GM06990 (cell line): ENCODE results near the gene INPP5K.
A peak's percentile ranks its signal among the peaks of the same experiment; 100 is the strongest.
"Not testable (repeated sequence)": the region's sequence is repeated elsewhere in the genome, so short reads cannot be mapped to it uniquely, and the experiment has no call there.

Source experiments
- DNase-seq: peaks from one replicate; pipeline ENCODE4 v3.0.0-alpha.2; 2011; ENCODE audit not compliant: insufficient read length; ENCODE audit errors: extremely low read depth
- H3K27me3 ChIP-seq: replicated peaks from 2 replicates; pipeline ENCODE4 v1.6.0; 2011; ENCODE audit warnings: low read length; ENCODE audit not compliant: control insufficient read depth, insufficient read depth
- H3K36me3 ChIP-seq: 2 replicates; pipeline ENCODE4 v1.5.1; 2011; ENCODE audit warnings: low read length; ENCODE audit not compliant: control insufficient read depth, insufficient read depth
- H3K4me3 ChIP-seq: replicated peaks from 2 replicates; pipeline ENCODE4 v1.5.1; 2011; ENCODE audit warnings: low read depth, mild to moderate bottlenecking, control low read depth, low read length
- TF ChIP-seq, protein P1 (sequence below): IDR thresholded peaks from 2 replicates; pipeline ENCODE4 v1.5.1; 2011; ENCODE audit warnings: low read length, control low read depth, mild to moderate bottlenecking, inconsistent platforms; ENCODE audit not compliant: insufficient read depth, poor library complexity, severe bottlenecking

Gene INPP5K

GRCh38 chr17:1455291-1455796 lies 61.1 kb downstream of the INPP5K start:
- Histone ChIP-seq H3K4me3 (peak overlapping the region; percentile 93), H3K36me3 (no peaks in the 10 kb centered on the region; the same call in none of the 2 replicates), H3K27me3 (no peaks in the 10 kb centered on the region)
- TF ChIP-seq, protein P1, sequence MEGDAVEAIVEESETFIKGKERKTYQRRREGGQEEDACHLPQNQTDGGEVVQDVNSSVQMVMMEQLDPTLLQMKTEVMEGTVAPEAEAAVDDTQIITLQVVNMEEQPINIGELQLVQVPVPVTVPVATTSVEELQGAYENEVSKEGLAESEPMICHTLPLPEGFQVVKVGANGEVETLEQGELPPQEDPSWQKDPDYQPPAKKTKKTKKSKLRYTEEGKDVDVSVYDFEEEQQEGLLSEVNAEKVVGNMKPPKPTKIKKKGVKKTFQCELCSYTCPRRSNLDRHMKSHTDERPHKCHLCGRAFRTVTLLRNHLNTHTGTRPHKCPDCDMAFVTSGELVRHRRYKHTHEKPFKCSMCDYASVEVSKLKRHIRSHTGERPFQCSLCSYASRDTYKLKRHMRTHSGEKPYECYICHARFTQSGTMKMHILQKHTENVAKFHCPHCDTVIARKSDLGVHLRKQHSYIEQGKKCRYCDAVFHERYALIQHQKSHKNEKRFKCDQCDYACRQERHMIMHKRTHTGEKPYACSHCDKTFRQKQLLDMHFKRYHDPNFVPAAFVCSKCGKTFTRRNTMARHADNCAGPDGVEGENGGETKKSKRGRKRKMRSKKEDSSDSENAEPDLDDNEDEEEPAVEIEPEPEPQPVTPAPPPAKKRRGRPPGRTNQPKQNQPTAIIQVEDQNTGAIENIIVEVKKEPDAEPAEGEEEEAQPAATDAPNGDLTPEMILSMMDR, result peak; percentile 68
- DNase-seq, result peak; percentile 63

DNA sequence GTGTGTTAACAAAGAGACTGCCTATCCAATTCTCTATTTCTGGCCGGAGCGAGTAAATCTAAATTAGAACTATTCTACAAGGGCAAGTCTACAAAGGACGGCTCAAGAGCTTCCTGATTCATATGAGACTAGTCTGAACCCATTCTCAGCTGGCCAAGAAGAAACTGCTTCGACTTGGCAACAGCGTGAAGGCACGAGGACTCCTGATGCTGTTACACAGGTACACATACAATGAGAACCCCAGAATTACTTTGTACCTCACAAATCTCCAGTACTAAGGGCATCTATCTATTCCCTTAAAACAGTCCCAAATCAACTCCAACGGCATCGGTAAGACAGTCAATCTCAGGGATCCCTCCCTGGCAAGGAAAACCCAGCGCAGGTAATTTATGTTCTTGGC lies 61.9 kb downstream of the INPP5K start:
- H3K4me3 ChIP-seq, result peak overlapping the region; percentile 93

DNA sequence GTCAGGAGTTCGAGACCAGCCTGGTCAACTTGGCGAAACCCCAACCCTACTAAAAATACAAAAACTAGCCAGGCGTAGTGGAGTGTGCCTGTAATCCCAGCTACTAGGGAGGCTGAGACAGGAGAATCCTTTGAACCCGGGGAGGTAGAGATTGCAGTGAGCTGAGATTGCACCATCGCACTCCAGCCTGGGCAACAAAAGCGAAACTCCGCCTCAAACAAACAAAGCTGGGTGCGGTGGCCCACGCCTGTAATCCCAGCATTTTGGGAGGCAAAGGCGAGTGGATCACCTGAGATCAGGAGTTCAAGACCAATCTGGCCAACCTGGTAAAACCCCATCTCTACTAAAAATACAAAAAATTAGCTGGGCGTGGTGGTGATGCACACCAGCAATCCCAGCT lies 62.7 kb downstream of the INPP5K start:
- H3K36me3 ChIP-seq, result not testable (repeated sequence)

More for the DNA sequence above, 61.9 kb downstream of the INPP5K start:
- no peak for DNase-seq
- TF ChIP-seq, protein P1, result no peak
- H3K36me3 ChIP-seq, result no peaks in the 10 kb centered on the region; the same call in none of the 2 replicates
- H3K27me3 ChIP-seq, result no peaks in the 10 kb centered on the region

GRCh38 chr17:1452836-1453235 lies 63.6 kb downstream of the INPP5K start:
- TF ChIP-seq, protein P1, result no peak
- H3K27me3 ChIP-seq, result no peaks in the 10 kb centered on the region
- no peak overlapping the region for H3K4me3 ChIP-seq
- H3K36me3 ChIP-seq, result peaks cover 2% of the 10 kb centered on the region
- no peak for DNase-seq

More for the DNA sequence above, 62.7 kb downstream of the INPP5K start:
- not testable (repeated sequence) for H3K4me3 ChIP-seq, H3K27me3 ChIP-seq, DNase-seq

- DNase-seq, H3K4me3 ChIP-seq, H3K27me3 ChIP-seq, H3K36me3 ChIP-seq: not testable (repeated sequence)
These were observed 66.2 kb downstream of the INPP5K start for GRCh38 chr17:1450261-1450660.

DNA sequence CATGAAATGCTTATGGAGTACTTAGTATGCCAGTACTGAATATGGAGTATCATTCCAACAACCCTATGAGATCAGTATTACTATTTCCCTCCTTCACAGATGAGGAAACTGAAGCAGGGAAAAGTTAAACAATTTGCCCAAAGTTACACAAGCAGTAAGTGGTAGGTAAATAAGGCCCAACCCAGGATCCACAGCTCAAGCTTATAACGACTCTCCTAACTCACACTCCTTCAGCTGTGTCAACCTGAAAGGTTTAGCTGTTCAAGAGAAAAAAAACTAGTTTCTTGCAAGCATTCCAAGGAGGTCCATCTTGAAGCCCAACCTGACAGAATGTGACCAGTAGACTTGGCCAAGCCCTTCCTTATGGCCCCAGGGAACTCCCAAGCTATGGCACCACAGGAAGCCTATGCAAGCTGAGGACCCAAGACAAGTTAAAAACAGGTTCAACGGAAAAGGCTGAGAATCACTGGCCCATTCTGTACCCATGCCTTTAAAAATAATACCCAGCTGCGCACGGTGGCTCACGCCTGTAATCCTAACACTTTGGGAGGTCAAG lies 66.9 kb downstream of the INPP5K start:
- TF ChIP-seq, protein P1, result no peak
- no peak overlapping the region for H3K4me3 ChIP-seq
- H3K36me3 ChIP-seq, result peaks cover 8% of the 10 kb centered on the region
- no peak for DNase-seq
- no peaks in the 10 kb centered on the region for H3K27me3 ChIP-seq

GRCh38 chr17:1447052-1447451 lies 69.4 kb downstream of the INPP5K start:
- H3K36me3 ChIP-seq, result peaks cover 8% of the 10 kb centered on the region
- H3K27me3 ChIP-seq, result no peaks in the 10 kb centered on the region
- DNase-seq, result no peak
- TF ChIP-seq, protein P1, result no peak
- no peak overlapping the region for H3K4me3 ChIP-seq
